ENCODE data around the gene WDR18.

WDR18 gene

DNA sequence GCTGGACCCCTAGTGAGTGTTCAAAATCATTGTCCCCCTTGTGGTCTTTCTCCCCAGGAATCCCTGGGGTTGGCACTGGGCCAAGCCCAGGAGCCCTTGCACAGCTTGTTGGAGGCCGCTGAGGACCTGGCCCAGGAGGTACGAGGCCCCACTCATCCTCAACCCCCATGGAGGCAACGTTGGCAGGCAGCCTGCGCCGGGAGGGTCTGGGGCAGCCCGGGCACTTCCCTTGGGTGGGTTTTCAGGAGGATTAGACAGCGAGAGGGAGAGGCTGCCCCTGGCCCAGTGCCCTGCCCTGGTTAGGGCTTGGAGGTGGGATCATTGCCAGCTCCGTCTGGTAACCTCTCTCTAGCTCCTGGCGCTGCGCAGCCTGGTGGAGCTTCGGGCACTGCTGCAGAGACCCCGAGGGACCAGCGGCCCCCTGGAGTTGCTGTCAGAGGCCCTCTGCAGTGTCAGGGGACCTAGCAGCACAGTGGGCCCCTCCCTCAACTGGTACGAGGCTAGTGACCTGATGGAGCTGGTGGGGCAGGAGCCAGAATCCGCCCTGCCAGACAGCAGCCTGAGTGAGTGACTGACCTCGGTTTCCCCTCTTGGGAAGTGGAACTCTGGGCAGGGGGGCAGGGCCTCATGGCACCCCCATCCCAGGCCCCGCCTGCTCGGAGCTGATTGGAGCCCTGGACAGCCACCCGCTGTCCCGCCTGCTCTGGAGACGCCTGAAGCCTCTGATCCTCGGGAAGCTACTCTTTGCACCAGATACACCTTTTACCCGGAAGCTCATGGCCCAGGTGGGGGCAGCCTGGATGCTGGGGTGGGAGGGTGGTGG is 58.8 kb downstream of the WDR18 start:
- TF ChIP-seq, protein P1, sequence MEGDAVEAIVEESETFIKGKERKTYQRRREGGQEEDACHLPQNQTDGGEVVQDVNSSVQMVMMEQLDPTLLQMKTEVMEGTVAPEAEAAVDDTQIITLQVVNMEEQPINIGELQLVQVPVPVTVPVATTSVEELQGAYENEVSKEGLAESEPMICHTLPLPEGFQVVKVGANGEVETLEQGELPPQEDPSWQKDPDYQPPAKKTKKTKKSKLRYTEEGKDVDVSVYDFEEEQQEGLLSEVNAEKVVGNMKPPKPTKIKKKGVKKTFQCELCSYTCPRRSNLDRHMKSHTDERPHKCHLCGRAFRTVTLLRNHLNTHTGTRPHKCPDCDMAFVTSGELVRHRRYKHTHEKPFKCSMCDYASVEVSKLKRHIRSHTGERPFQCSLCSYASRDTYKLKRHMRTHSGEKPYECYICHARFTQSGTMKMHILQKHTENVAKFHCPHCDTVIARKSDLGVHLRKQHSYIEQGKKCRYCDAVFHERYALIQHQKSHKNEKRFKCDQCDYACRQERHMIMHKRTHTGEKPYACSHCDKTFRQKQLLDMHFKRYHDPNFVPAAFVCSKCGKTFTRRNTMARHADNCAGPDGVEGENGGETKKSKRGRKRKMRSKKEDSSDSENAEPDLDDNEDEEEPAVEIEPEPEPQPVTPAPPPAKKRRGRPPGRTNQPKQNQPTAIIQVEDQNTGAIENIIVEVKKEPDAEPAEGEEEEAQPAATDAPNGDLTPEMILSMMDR (conservative IDR thresholded peaks at IDR 0.05; ENCODE audit: low read length), result no peak
- no peak for DNase-seq (ENCODE audit: low read depth)
- H3K4me3 ChIP-seq (ENCODE audit: low read length), result no peak overlapping the region
